GM23338 (cell line): ENCODE data around the gene UBE2I.

Source experiments
- CREB1 ChIP-seq: fragments of 250-450 bp; sonication (Bioruptor Pico); IDR thresholded peaks from 2 replicates; pipeline ENCODE4 v1.5.0; 2020; ENCODE audit warnings: low read depth, mild to moderate bottlenecking, moderate library complexity
- ETS1 ChIP-seq: IDR thresholded peaks from 2 replicates; pipeline ENCODE4 v1.6.1; 2016; ENCODE audit warnings: antibody characterized with exemption
- EZH2 ChIP-seq: fragments of 200-600 bp; sonication (generic); IDR thresholded peaks from one replicate; pipeline ENCODE4 v1.8.0; 2017; ENCODE audit warnings: antibody characterized with exemption, mild to moderate bottlenecking, low read depth; ENCODE audit not compliant: unreplicated experiment
- EZH2phosphoT487 ChIP-seq: fragments of 200-600 bp; sonication (generic); IDR thresholded peaks from one replicate; pipeline ENCODE4 v1.8.1; 2018; ENCODE audit warnings: antibody characterized with exemption; ENCODE audit not compliant: unreplicated experiment
- POLR2AphosphoS5 ChIP-seq: IDR thresholded peaks from 2 replicates; pipeline ENCODE4 v1.6.1; 2016; ENCODE audit warnings: antibody characterized with exemption, low read depth
- REST ChIP-seq: IDR thresholded peaks from one replicate; pipeline ENCODE4 v1.6.1; 2018; ENCODE audit warnings: antibody characterized with exemption; ENCODE audit not compliant: unreplicated experiment
- TF ChIP-seq, protein P1 (sequence below), 2 experiments: fragments of 200-600 bp in 1 of 2; sonication (generic) in 1 of 2; conservative IDR thresholded peaks; 2 replicates each; pipeline versions ENCODE4 v1.5.1 to v1.6.1; 2016 to 2017; ENCODE audit warnings: antibody characterized with exemption in 2 of 2, low read depth in 2 of 2, mild to moderate bottlenecking in 2 of 2, moderate library complexity in 1 of 2

GRCh38 chr16:1322407-1322806 is 13.0 kb downstream of the UBE2I start:
- TF ChIP-seq, protein P1, sequence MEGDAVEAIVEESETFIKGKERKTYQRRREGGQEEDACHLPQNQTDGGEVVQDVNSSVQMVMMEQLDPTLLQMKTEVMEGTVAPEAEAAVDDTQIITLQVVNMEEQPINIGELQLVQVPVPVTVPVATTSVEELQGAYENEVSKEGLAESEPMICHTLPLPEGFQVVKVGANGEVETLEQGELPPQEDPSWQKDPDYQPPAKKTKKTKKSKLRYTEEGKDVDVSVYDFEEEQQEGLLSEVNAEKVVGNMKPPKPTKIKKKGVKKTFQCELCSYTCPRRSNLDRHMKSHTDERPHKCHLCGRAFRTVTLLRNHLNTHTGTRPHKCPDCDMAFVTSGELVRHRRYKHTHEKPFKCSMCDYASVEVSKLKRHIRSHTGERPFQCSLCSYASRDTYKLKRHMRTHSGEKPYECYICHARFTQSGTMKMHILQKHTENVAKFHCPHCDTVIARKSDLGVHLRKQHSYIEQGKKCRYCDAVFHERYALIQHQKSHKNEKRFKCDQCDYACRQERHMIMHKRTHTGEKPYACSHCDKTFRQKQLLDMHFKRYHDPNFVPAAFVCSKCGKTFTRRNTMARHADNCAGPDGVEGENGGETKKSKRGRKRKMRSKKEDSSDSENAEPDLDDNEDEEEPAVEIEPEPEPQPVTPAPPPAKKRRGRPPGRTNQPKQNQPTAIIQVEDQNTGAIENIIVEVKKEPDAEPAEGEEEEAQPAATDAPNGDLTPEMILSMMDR (conservative IDR thresholded peaks at IDR 0.05; ENCODE audit: low read depth in 2 of 2): no peak
- no peak for TF ChIP-seq EZH2
- no peak for TF ChIP-seq CREB1 (CRISPR knock-in tag)
- TF ChIP-seq REST: no peak
- TF ChIP-seq ETS1: no peak
- TF ChIP-seq EZH2phosphoT487: no peak
- no peak for TF ChIP-seq POLR2AphosphoS5
